Breast epithelium (tissue), 4 donors: Measurements from ENCODE around the gene ARID1A. TPM values are rescaled to one million over a fixed set of nuclear protein-coding genes. Genes with fewer than 3 reads are reported as not detected.
A peak's percentile ranks its signal among the peaks of the same experiment; 100 is the strongest.

Experiments
- DNase-seq, 2 donors: peaks; one replicate each; pipeline ENCODE4 v3.0.0-alpha.2; 2019; ENCODE audit warnings: low spot score in 2 of 2
- H3K27ac ChIP-seq, 2 donors: fragments of 200-600 bp; sonication (generic) in 1 of 2; one replicate each; pipeline ENCODE4 v1.5.1; 2016 to 2019; ENCODE audit warnings: mild to moderate bottlenecking in 1 of 2
- H3K27me3 ChIP-seq, 2 donors: fragments of 200-600 bp; sonication (generic) in 1 of 2; one replicate each; pipeline versions ENCODE4 v1.5.1 to v1.6.0; 2017 to 2019; ENCODE audit warnings: control low read depth in 1 of 2, mild to moderate bottlenecking in 1 of 2
- H3K36me3 ChIP-seq: fragments of 200-600 bp; one replicate; pipeline ENCODE4 v1.5.1; 2019
- H3K4me1 ChIP-seq, 2 donors: fragments of 200-600 bp; sonication (generic); one replicate each; pipeline ENCODE4 v1.5.1; 2016 to 2019; ENCODE audit warnings: control low read depth in 1 of 2
- H3K4me3 ChIP-seq, 3 donors: fragments of 200-600 bp; sonication (generic); 1 replicate in 2 of 3; 2 replicates in 1 of 3; pipeline ENCODE4 v1.5.1; 2016 to 2019; ENCODE audit warnings: mild to moderate bottlenecking in 3 of 3, moderate library complexity in 2 of 3
- H3K9me3 ChIP-seq, 2 donors: fragments of 200-600 bp; sonication (generic) in 1 of 2; one replicate each; pipeline ENCODE4 v1.5.1; 2016 to 2019; ENCODE audit warnings: control low read depth in 1 of 2
- CTCF ChIP-seq, 3 donors: fragments of 450-650 bp; IDR thresholded peaks; one replicate each; pipeline ENCODE4 v1.5.1; 2016 to 2017; ENCODE audit warnings: antibody characterized with exemption in 3 of 3, mild to moderate bottlenecking in 3 of 3, moderate library complexity in 3 of 3
- POLR2A ChIP-seq: fragments of 450-650 bp; IDR thresholded peaks from one replicate; pipeline ENCODE4 v1.6.1; 2016; ENCODE audit warnings: antibody characterized with exemption, mild to moderate bottlenecking, moderate library complexity
- POLR2AphosphoS5 ChIP-seq, 3 donors: sonication (generic); formaldehyde crosslinking; IDR thresholded peaks; one replicate each; pipeline ENCODE4 v1.6.1; 2017; ENCODE audit warnings: antibody characterized with exemption in 3 of 3
- intact Hi-C: fragments of 100-400 bp; cut with DNase I; formaldehyde crosslinking; loops from one replicate; pipeline ENCODE4 v1.15.1; 2023; ENCODE audit warnings: low total_unique reads
- total RNA-seq, 3 donors: library from RNA; depleted of rRNA; stranded (reverse); fragments of >200 nt; gene quantifications; one replicate each; pipeline ENCODE4 v1.1.0, GENCODE V29; 2016

The ARID1A gene
- total RNA-seq, 3 donors from 2014 or later: 32.8 to 41.9 (median 35.4) TPM

GRCh38 chr1:26784023-26784871, 88.4 kb downstream of the ARID1A start:
- TF ChIP-seq POLR2A (no peak), CTCF (IDR thresholded peaks at IDR 0.05) (no peak), POLR2AphosphoS5 (IDR thresholded peaks at IDR 0.05) (peak in 1 of 3 donors; percentile 26)
- no peak for DNase-seq
- Histone ChIP-seq H3K9me3 (no peaks in the 10 kb centered on the region), H3K36me3 (no peaks in the 10 kb centered on the region), H3K27ac (peak overlapping the region; percentile 59 to 70), H3K4me3 (no peak overlapping the region), H3K4me1 (peaks cover 7 to 8% of the 10 kb centered on the region in 2 donors), H3K27me3 (no peaks in the 10 kb centered on the region)
- intact Hi-C loops: no loop called here

GRCh38 chr1:26784886-26785285, 89.1 kb downstream of the ARID1A start:
- Histone ChIP-seq H3K9me3 (no peaks in the 10 kb centered on the region), H3K36me3 (no peaks in the 10 kb centered on the region), H3K4me1 (peaks cover 7 to 8% of the 10 kb centered on the region in 2 donors), H3K27me3 (no peaks in the 10 kb centered on the region), H3K4me3 (no peak overlapping the region), H3K27ac (peak overlapping the region; percentile 68 to 70)
- no peak for TF ChIP-seq CTCF (IDR thresholded peaks at IDR 0.05)
- no peak for TF ChIP-seq POLR2A
- TF ChIP-seq POLR2AphosphoS5 (IDR thresholded peaks at IDR 0.05): no peak
- no peak for DNase-seq
- intact Hi-C loops: loop anchor here (5.0 kb wide), 1 partner anchor 88 kb away; the partner anchor contains the start of gene ARID1A

GRCh38 chr1:26785611-26786436, 90.0 kb downstream of the ARID1A start:
- Histone ChIP-seq H3K4me3 (no peak overlapping the region), H3K27me3 (no peaks in the 10 kb centered on the region), H3K9me3 (no peaks in the 10 kb centered on the region), H3K4me1 (peaks cover 7 to 8% of the 10 kb centered on the region in 2 donors), H3K36me3 (no peaks in the 10 kb centered on the region), H3K27ac (peak overlapping the region; percentile 98 to 99)
- no peak for DNase-seq
- TF ChIP-seq POLR2A (no peak), CTCF (IDR thresholded peaks at IDR 0.05) (no peak)
- intact Hi-C loops: loop anchor here (5.0 kb wide), 1 partner anchor 89 kb away; the partner anchor contains the start of gene ARID1A

- Histone ChIP-seq H3K4me1 (peaks cover 7 to 8% of the 10 kb centered on the region in 2 donors), H3K36me3 (no peaks in the 10 kb centered on the region), H3K27ac (peak overlapping the region; percentile 98 to 99), H3K9me3 (no peaks in the 10 kb centered on the region), H3K27me3 (no peaks in the 10 kb centered on the region), H3K4me3 (peak overlapping the region; percentile 62 to 79 (median 74))
- TF ChIP-seq POLR2AphosphoS5 (IDR thresholded peaks at IDR 0.05) (peak in 1 of 3 donors; percentile 18), CTCF (IDR thresholded peaks at IDR 0.05) (no peak)
- DNase-seq: peak in 1 of 2 donors; percentile 47
- intact Hi-C loops: loop anchor here (5.0 kb wide), 1 partner anchor 89 kb away; the partner anchor contains the start of gene ARID1A
Observed at GRCh38 chr1:26786437-26787380, 90.9 kb downstream of the ARID1A start.
